Right hindlimb (tissue), 1 donor: ENCODE data around the gene PRKCE.
A peak's percentile ranks its signal among the peaks of the same experiment; 100 is the strongest.
"Not testable (repeated sequence)": the region's sequence is repeated elsewhere in the genome, so short reads cannot be mapped to it uniquely, and the experiment has no call there.

Experiments used
- DNase-seq: peaks from one replicate; pipeline ENCODE4 v3.0.0-alpha.2; 2018

PRKCE gene

DNA sequence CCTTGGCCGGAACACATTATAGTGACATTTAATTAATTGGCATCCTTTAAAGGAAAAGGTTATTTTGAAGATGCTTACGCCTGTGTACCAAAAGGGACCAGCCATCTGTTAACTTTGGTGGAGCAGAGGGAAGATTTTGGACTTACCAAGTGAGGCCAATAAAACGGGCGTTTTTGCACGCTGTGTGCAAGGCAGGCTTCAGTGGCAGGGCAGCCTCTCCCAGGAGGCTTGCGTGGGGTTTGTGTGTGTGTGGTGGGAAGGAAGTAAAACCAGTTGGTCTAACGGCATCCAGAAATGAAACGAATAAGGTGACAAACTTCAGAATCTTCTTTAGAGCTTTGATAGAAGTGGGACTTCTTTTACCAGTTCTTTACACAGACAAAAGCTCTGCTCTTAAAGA lies 191.7 kb downstream of the PRKCE start:
- DNase-seq: no peak

DNA sequence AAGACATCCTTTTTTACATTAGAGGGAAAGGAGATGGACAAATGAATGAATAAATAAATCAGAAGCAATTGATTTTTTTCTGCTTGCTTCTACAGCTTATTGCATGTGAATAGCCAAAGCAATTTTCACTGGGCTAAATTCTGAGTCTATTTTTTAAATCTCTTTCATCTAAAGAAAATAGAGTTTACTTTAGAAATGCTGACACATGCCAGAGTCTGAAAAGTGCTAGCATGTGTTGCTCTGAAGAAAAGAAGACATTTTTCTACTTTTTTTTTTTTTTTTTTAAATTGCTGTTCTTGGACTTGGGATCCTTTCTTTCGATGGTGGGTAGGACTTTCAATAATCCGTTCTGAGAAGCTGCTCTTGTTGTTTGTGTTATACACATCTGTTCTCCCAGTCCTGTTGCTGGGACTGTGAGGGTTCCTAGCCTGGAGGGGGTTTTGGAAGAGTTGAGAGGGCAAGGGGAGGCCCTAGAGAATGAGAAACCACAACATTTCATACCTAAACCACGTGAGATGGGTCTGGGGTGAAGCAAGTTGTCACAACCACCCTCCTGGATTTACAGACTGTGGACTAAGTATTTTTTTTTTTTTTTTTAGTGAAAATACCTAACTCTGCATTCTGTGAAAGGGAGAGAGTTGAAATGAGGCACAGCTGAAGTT lies 193.5 kb downstream of the PRKCE start:
- no peak for DNase-seq

DNA sequence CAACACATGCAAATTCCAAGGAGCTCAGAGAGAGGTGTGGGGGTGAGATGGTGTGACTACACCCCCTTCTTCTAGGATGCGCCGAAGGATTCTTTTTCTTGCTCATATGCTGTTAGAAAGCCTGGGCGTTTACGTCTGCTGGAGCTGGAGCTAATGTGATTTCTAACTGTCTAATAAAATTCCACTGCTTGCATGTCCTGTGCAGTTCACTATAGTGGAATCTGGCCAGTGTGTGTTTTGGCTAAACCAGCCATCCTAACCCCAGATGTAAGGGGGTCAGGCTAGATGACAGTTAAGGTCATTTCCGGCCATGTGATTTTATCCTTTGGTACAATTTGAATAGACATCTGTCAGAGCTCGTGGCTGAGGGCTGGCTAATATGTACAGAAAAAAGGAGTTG lies 194.1 kb downstream of the PRKCE start:
- peak; percentile 9 for DNase-seq

DNA sequence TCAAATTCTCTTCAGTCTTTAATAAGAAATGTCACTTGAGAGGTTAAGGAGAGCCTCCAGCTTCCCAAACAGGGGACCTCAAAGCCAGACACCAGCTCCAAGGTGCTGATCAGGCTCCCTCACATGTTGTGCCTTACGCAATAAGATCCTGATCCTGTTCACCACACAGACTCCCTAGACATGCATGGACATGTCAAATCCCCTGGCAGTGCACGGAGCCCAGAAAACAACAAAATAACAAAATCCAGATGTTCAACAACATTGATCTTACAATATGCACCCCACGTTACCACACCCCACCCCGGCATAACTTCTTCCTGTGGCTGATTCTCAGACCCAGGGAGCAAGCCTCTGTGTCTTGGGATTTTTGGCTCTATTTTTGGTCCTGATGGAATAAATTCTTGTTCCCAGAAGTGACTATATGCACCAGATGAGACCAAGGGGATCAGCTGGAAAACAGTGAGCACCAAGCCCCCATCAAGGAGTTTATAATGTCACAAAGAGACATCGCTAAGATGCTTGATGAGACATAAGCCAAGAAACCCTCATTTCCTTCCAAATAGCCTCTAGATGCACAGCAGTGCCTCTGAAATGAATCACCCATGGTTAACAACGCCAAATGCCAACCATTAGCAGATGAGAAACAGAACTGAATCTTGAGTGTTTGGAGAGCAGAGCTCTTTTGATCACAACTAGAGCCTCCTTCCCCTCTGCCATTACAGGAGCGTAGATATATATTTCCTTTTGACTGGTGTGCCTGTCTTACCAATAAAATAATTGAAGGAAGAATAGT lies 198.2 kb downstream of the PRKCE start:
- no peak for DNase-seq

DNA sequence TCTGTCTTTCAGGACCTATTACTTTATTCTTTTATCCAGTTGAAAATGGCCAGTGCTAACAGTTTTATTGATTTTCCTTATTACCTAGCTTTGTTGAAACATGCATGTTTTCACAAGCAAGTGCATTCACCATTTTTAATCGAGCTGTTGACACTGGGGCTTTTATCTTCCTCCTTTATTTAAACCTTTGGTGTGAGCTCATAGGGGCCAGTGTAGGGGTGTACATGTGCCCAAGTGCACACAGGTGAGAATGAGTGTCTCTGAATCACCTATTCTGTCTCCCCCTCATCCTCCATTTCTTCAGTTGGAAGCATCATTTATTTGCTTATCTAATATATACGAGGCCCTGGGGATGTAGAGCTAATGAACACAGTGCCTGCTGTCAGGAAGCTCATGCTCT lies 199.1 kb downstream of the PRKCE start:
- no peak for DNase-seq

DNA sequence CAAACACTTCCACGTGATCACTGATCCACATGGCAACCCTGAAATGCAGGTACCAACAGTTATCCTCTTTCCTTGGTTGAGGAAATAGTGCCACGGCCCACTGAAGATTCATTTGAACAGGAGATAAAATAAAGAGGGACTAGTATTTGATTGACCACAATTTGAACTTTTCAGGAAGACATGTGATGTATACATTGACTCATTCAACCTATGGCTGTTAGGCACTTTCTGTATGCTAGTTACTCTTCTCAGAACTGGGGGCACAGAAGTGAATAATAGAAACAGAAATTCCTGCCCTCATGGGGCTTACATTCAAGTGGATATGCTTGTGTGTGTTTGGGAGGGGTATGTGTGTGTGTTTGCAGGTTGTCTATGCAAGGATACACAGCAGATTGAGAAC lies 199.6 kb downstream of the PRKCE start:
- no peak for DNase-seq

DNA sequence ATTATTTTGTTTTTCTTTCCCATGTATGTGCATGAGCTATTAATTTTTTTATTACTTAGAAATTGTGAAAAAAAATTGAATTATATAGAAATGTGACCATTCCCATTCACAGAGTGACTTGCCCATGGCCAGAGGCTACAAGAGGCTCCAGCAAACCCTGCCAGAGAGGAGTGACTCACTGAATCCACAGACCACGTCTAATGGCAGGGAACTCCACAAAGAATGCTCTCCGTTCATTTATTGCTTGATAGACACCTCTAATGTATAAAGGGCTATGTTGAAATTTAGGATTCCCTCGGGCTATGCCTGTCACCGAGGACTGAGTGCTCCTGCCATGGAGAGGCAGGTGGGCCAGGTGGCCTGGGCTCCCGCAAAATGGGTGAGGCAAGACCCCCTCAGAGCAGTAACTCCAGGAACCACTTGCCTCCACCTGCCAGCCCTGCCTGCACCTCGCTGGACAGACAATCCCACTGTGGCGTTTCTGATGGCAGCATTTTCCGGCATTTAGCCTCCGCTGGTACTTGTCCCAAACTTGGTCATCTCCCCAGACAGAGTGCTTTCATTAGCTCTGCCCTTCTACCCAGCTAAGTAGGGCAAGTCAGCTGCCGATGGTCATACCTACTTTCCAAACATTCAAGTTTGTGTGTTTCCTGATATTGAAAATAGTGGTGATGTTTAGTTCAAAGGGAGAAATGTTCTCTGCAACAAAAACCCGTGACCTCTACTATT lies 200.3 kb downstream of the PRKCE start:
- no peak for DNase-seq

DNA sequence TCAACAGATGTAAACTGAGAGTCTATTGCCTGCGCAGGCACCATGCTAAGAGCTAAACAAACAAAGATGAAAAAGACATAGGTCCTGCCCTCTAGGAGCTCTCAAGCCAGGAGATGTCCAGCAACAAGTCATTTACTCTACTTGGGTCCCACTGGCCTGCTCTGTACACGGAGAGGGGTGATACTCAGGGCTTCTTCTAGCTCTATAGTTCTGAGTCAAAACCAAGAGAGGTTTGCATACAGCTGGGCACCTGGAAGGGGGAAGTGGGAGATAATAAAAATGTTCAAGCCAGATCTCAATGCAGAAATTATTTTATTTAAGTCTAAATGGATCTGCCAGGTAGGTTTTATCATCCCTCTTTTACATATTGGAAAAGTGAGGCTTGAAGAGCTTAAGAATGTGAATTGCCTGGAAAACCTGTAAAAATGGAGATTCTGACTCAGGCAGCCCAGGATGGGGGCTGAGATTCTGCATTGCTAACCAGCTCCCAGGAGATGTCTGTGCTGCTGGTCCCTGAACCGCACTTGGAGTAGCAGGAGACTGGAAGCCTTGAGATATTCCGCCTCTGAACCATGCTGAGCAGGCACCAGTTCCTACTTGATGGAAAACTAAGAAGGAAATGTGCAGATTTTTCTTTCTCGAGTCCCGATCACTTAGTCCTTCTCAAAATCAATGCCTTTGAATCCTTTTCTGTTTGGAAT lies 201.1 kb downstream of the PRKCE start:
- DNase-seq: no peak

DNA sequence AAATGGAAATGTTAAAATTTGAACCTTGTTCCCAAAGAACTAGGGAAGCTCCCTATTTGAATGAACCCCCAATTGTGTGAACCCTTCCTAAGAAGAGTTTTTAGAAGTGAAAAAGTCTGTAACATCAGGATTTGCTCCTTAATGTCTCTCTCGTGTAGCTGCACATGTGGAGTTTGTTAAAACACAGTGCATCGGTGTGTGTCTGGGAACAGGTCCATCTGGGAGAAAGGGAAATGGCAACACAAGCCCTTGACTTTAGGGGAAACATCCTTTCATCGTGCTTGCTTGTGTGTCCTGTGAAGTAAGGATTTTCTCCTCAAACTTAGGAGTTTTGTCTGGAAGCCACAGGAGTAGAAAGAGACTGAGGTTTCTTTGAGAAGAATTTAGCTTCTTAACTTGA lies 203.9 kb downstream of the PRKCE start:
- peak; percentile 54 for DNase-seq

DNA sequence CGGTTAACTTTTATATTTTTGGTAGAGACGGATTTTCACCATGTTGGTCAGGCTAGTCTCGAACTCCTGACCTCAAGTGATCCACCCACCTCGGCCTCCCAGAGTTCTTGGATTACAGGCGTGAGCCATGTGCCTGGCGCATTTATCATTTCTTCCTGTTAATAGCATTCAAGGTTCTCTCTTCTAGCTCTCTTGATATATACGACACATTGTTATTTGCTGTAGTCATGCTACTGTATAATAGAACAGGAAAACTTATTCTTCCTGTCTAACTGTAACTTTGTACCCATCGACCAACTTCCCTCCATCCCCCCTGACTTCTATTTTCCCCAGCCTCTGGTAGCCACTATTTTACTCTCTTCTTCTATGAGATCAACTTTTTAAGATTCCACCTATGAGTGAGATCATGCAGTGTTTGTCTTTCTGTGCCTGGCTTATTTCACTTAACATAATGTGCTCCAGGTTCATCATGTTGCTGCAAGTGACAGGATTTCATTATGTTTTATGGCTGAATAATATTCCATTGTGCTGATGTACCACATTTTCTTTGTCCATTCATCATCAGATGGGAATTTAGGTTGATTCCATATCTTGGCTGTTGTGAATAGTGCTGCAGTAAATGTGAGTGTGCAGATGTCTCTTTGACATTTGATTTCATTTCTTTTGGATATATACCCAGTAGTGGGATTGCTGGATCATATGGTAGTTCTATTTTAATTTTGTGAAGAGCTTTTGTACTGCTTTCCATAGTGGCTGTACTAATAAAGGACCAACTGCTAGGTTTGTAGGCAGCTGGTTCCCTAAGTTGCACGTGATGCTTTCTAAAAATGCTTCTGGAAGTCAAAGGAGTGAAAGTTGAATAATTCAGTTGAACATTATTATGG lies 205.2 kb downstream of the PRKCE start:
- DNase-seq: no peak

DNA sequence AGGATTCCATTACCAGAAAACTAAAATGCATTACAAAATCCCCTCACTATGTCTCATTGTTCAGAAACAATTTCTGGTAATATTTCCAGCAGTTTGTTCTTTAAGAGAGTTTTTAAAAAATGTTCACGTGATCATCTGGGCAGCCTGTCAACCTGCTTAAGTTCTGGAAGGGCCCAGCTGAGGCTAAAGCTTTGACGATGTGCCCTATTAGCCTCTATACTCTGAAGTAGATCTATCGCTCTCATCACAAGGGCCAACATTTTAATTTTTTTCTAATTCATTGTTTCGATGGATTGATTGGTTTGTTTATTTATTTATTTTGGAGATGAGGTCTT lies 205.8 kb downstream of the PRKCE start:
- no peak for DNase-seq

DNA sequence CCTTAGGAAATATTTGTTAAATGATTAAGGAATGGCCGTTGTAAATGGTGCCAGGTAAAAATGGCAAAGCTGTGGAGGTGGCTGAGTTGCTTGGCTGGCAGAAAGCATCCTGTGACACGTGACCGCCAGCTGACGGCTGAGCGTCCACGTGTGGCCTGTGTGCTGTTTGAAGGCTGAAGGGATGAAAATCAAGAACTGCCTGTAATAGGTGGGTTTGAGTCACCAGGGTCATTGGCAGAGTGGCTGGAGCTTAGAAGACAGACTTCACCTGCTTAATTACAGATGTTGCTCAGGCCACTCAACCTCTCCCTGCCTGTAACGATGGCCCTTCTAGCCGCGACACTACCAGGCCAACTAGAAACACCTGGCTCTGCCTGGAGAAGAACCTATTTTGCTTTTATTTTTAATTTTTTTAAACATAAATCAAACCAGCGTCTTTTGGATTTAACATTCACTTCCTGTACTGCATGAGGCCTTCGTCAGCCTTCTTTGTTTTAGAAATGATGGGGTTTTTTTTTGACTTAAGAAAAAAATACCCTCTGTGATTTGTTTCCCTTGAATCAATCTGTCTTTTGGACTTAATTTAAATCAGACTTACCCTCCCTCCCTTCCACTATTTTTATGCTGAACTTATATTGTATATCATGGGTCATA lies 206.5 kb downstream of the PRKCE start:
- no peak for DNase-seq

DNA sequence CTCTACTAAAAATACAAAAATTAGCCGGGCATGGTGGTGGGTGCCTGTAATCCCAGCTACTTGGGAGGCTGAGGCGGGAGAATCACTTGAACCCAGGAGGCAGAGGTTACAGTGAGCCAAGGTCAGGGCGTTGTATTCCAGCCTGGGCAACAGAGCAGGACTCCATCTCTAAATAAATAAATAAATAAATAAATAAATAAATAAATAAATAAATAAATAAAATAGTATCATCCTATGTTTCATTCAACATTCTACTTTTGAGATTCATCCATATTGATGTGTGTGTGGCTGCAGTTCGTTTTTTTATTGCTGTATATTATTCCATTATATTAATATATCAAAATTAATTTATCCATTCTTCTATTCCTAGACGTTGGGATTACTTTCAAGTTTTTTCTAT lies 207.4 kb downstream of the PRKCE start:
- not testable (repeated sequence) for DNase-seq

DNA sequence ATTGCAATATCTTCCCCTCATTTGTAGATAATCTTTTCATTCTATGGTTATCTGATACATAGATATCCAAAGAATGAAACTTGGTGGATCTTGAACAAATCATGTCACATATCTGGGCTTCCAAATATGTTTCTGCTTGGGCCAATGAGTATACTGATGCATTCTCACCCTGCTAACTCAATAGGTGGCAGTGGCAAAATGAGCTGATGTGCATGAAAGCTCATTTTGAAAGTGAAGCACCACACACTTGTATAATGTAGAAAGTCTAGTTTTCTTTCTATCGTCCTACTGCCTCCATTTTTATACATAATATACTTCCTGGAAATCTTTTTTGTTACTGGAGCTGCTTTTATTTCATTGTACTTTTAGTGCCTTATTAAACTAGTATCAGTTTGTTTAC lies 208.2 kb downstream of the PRKCE start:
- no peak for DNase-seq

DNA sequence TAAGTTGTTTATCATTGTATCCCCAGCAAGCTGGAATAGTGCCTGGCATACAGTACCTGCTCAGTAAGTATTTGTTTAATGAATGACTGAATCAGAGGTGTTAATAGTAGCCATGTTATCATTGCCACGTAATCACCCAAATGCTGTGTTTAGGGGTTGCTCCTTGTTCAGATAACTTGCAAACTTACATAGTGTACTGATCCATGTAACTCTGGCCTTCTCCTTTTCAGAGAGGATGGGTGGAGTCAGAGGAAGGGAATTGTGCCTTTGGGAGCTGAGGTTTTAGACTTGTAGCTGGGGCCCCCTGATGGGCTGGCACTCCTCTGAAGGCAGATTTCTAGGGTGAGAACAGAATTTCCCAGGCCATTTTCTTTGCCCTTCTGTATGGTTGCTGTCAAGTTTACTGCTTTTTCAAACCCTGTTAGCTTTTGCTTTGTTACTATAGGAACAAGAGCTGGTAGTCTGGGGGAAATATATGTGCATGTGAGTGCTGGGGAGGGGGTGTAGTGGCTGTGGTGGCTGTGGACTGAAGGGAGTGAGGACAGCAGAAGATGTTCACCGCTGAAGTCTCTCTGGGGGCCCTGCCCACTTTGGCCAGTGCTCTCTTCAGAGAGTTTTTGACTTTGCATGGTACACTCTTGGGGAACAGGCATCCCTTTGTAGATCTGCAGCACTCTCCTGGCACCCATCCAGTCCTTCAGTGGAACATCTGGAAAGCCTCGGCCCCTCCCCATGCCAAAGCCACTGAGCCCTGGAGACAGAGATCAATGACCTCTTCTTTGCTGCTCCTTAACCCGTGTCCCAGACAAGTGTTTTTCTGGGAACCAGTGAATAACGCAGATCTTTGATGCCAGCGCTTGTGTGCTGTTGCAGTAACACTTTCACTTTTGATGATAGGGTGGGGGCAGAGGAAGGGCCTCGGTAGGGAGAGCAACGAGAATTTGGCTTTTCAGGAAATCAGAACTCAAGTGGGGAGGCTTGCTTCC lies 209.0 kb downstream of the PRKCE start:
- peak; percentile 84 for DNase-seq

DNA sequence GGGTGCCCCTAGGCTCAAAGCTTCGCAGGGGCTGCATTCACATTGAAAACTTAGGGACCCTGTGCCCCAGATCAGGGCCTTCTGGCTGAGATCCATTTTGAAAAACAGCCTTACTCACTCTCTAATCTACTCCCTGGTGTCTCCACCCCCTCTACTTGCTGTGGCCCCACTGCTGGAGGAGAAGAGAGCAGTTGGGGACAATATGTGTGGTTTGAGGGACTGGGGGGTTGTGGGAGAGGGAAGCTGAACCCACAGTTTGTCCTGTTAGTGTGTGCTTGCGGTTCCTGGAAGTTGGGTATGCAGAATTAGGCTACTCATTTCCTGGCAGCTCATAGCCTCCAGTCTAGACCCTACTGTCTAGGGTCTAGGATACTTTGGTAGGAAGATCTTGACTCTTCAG lies 211.4 kb downstream of the PRKCE start:
- no peak for DNase-seq

DNA sequence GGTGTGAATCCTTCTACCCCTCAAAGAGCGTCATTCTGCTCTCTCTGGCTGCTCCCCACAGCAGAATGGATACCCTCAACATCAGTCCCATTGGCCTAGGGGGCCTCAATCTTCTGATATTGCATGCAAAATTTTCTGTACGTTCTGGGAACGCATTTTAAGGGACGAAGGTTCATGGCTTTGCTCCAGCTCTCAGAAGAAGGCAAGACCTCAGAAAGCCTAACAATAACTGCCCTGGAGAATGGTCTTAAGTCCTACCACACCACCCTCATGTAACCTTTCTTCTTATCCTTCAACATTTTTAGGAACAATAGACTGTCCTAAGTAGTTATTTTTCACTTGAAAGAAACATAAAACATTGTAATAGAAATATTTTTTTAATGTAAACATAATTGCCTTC lies 212.6 kb downstream of the PRKCE start:
- DNase-seq: no peak

DNA sequence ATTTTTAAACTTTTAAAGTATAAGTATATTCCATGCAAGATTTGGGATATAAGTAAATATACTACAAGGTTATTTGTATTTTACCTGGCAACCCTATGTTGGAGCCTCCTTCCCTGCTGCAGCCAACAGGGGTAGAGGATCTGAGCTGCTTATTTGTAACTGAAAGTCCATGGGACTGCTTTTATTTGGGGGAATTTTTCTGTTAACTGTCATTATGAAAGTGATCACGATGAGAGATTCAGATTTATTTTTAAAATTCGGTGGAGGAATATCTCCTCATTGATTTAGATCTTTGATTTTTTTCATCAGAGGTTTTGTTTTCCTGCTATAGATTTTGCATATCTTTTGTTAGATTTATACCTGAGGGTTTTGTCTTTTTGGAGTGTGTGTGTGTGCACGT lies 215.9 kb downstream of the PRKCE start:
- DNase-seq: no peak

DNA sequence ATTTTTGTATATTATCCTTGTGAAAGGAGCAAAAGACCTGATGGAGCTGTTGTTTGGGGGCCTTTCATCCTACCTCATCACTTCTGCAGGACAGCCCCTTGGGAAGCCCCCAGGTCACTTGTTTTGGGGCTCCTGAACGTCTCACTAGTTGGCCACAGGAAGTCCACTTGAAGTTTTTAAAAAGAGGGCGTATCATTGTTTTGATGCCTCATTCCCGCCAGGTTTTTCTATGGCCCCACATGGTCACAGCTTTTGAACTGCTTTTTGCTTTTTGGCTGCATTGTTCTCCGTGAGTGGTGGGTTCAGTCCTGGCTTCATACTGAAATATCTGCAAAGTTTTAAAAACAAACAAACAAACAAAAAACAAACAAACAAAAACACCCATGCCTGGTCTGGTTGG lies 216.3 kb downstream of the PRKCE start:
- DNase-seq: no peak

DNA sequence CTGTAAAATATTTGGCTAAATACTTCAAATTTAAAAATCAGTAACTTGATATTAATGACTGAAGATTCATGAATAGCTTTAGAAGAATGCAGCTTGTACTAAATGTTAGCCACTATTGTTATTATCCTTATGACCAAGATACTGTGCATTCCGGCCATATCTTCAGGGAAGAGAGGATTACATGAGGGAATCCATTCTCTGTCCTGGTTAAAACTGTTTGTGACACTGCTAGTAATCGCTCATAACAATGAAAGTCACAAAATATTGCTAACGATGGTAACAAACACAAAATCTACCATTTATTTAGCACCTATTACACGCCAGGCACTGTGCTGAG lies 217.7 kb downstream of the PRKCE start:
- DNase-seq: no peak

DNA sequence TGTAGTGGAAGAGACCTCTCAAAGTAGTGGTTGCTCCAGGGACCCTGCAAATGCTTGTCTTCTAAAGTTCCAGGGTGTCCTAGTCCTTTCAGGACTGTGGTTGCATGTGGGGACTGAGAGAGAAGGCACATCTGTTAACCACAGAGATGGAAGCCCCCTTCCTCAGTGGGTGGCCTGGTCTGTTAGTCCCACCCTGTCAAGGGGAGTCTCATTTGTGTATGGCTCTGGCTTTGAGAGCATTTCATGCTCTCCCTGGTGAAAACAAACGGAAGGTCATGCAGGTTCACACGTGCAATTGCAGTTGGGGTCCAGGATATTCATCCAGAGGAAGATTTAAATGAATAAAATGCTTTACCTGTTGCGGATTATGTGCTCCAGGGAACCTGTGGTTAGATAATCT lies 219.6 kb downstream of the PRKCE start:
- no peak for DNase-seq
